Nephron (organoid): ENCODE data around the gene ACBD4.

Source experiments
- H3K27ac Mint-ChIP-seq, 3 experiments: 2 replicates each; pipeline ENCODE4 v1.8.0; 2020; ENCODE audit warnings: mixed read lengths in 3 of 3, mild to moderate bottlenecking in 2 of 3, moderate library complexity in 1 of 3
- H3K27me3 Mint-ChIP-seq: 2 replicates; pipeline ENCODE4 v1.8.0; 2021; ENCODE audit warnings: low read depth, mild to moderate bottlenecking, moderate library complexity, mixed read lengths
- H3K36me3 Mint-ChIP-seq: 2 replicates; pipeline ENCODE4 v1.8.0; 2020; ENCODE audit warnings: low read depth, mixed read lengths
- H3K4me1 Mint-ChIP-seq: 2 replicates; pipeline ENCODE4 v1.8.0; 2020; ENCODE audit warnings: mixed read lengths
- H3K4me3 Mint-ChIP-seq, 3 experiments: 2 replicates each; pipeline ENCODE4 v1.8.0; 2020; ENCODE audit warnings: mild to moderate bottlenecking in 3 of 3, mixed read lengths in 3 of 3, moderate library complexity in 2 of 3
- H3K9me3 Mint-ChIP-seq: 2 replicates; pipeline ENCODE4 v1.8.0; 2020; ENCODE audit warnings: mixed read lengths
- TF ChIP-seq, protein P1 (sequence below), 3 experiments: fragments of 200-600 bp; sonication (generic); IDR thresholded peaks; one replicate each; pipeline ENCODE4 v1.5.0; 2021; ENCODE audit warnings: antibody characterized with exemption in 3 of 3; ENCODE audit not compliant: unreplicated experiment in 3 of 3

ACBD4 gene

GRCh38 chr17:45170931-45171337, 35.4 kb downstream of the ACBD4 start:
- peaks cover 48% of the 10 kb centered on the region for H3K4me1 Mint-ChIP-seq
- H3K27ac Mint-ChIP-seq = peak overlapping the region; percentile 99
- TF ChIP-seq, protein P1, sequence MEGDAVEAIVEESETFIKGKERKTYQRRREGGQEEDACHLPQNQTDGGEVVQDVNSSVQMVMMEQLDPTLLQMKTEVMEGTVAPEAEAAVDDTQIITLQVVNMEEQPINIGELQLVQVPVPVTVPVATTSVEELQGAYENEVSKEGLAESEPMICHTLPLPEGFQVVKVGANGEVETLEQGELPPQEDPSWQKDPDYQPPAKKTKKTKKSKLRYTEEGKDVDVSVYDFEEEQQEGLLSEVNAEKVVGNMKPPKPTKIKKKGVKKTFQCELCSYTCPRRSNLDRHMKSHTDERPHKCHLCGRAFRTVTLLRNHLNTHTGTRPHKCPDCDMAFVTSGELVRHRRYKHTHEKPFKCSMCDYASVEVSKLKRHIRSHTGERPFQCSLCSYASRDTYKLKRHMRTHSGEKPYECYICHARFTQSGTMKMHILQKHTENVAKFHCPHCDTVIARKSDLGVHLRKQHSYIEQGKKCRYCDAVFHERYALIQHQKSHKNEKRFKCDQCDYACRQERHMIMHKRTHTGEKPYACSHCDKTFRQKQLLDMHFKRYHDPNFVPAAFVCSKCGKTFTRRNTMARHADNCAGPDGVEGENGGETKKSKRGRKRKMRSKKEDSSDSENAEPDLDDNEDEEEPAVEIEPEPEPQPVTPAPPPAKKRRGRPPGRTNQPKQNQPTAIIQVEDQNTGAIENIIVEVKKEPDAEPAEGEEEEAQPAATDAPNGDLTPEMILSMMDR (IDR thresholded peaks at IDR 0.05; ENCODE audit: unreplicated experiment in 3 of 3) = no peak
- H3K27me3 Mint-ChIP-seq = no peaks in the 10 kb centered on the region
- peaks cover 23% of the 10 kb centered on the region for H3K36me3 Mint-ChIP-seq
- no peaks in the 10 kb centered on the region for H3K9me3 Mint-ChIP-seq
- H3K4me3 Mint-ChIP-seq = peak overlapping the region in 2 of 3 experiments; percentile 42 to 61

DNA sequence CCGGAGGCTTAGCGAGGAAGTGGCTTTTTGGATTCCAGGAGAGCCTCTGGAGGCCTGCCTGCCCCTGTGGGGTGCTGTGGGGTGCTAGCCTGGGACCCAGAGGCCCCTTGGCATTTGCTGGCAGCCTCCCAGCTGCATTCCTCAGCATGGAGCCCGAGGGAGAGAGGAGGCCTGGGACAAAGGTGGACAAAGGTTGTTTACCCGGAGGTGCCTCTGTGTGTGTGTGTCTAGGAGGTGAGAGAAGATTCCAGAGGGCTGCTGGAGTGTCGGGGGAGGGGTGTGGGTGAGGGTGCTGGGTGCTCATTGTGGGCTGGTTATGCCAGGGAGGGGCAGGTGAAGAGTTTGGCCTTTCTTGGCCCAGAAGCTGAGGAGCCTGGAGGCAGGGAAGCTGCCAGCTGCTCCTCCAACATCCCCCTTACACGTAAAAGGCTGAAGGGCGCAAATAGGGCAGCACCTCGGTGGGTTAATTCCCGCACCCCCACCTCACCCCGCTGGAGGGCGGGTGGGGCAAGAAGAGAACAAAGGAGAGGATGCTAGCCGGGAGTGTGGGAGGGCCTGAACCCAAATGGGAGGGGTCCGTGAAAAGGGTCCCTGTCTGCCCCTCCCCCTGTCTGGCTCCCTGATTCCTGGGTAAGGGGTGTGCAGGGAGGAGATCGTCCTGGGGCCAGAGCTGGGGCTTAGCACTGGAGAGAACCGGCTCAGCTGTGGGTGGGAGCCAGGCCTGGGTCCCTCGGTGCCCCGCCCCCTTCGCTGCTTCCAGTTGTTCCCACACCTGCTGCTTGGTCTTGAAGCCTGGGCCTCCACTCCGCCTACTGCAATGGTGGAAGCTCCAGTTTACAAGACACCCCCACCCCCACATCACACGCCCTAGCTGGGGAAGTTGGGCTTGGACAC, 36.1 kb downstream of the ACBD4 start:
- Mint-ChIP-seq H3K27ac (peak overlapping the region; percentile 99), H3K4me1 (peaks cover 49% of the 10 kb centered on the region), H3K9me3 (no peaks in the 10 kb centered on the region), H3K36me3 (peaks cover 19% of the 10 kb centered on the region), H3K27me3 (no peaks in the 10 kb centered on the region), H3K4me3 (peak overlapping the region; percentile 50 to 71 (median 61))
- TF ChIP-seq, protein P1 (IDR thresholded peaks at IDR 0.05; ENCODE audit: unreplicated experiment in 3 of 3) = no peak

DNA sequence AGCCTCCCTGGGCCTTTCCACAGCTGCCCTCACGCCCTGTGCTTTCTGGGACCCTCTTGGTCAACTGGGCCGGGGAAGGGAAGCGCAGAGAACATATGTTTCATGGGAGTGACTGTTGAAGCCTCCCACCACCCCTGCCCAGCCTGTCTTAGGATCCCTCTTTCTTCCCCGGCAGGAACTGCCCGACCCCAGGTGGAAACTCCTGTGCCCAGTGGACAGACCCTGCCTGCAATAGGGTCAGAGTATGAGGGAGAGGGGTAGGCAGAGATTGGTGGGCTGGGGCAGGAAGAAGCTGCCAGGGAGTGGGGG, 36.7 kb downstream of the ACBD4 start:
- peak overlapping the region; percentile 19 to 71 (median 50) for H3K4me3 Mint-ChIP-seq
- peak overlapping the region; percentile 99 for H3K27ac Mint-ChIP-seq
- TF ChIP-seq, protein P1 (IDR thresholded peaks at IDR 0.05; ENCODE audit: unreplicated experiment in 3 of 3) = no peak
- H3K27me3 Mint-ChIP-seq = no peaks in the 10 kb centered on the region
- no peaks in the 10 kb centered on the region for H3K9me3 Mint-ChIP-seq
- H3K36me3 Mint-ChIP-seq = peaks cover 19% of the 10 kb centered on the region
- H3K4me1 Mint-ChIP-seq = peaks cover 49% of the 10 kb centered on the region

- H3K4me3 Mint-ChIP-seq = peak overlapping the region; percentile 19 to 71 (median 63)
- TF ChIP-seq, protein P1 (IDR thresholded peaks at IDR 0.05; ENCODE audit: unreplicated experiment in 3 of 3) = no peak
- peaks cover 49% of the 10 kb centered on the region for H3K4me1 Mint-ChIP-seq
- H3K9me3 Mint-ChIP-seq = no peaks in the 10 kb centered on the region
- H3K36me3 Mint-ChIP-seq = peaks cover 19% of the 10 kb centered on the region
- peak overlapping the region; percentile 99 for H3K27ac Mint-ChIP-seq
- no peaks in the 10 kb centered on the region for H3K27me3 Mint-ChIP-seq
These were observed 37.2 kb downstream of the ACBD4 start for GRCh38 chr17:45172541-45173286.

GRCh38 chr17:45175759-45176115, 40.2 kb downstream of the ACBD4 start:
- Mint-ChIP-seq H3K4me3 (peak overlapping the region in 1 of 3 experiments; percentile 36), H3K27ac (peak overlapping the region; percentile 84 to 96 (median 91)), H3K4me1 (peaks cover 38% of the 10 kb centered on the region), H3K9me3 (no peaks in the 10 kb centered on the region), H3K36me3 (peaks cover 2% of the 10 kb centered on the region), H3K27me3 (no peaks in the 10 kb centered on the region)
- TF ChIP-seq, protein P1 (IDR thresholded peaks at IDR 0.05; ENCODE audit: unreplicated experiment in 3 of 3) = no peak
